HG02798 (cell line): ENCODE results near the gene HNRNPA1.
"Not testable (repeated sequence)": the region's sequence is repeated elsewhere in the genome, so short reads cannot be mapped to it uniquely, and the experiment has no call there.

Experiments used
- ATAC-seq: cut with Tn5 transposase; IDR thresholded peaks from one replicate; pipeline ENCODE4 v1.9.1; 2021; ENCODE audit warnings: mild to moderate bottlenecking; ENCODE audit not compliant: unreplicated experiment, poor library complexity

The HNRNPA1 gene

GRCh38 chr12:54272214-54272613 lies 8.3 kb upstream of the HNRNPA1 start:
- no peak for ATAC-seq

DNA sequence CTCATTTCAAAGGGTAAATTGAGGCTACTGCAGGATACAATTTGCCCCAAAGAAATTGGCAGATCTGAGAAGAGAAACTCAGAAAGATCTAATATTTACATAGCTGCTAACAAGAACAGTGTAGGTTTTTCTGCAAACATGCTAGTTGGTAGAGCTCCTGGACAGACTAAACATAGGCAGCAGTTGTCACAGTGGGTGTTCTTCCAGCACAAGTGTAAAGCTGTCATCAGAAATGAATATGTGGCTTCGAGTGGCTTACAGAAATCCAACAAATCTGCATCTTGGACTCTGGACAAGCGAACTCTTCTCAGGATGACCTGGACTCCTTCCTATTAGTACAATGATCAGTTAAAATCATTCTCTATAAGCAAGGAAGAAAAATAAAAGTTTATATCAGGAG lies 6.5 kb upstream of the HNRNPA1 start:
- ATAC-seq: no peak

DNA sequence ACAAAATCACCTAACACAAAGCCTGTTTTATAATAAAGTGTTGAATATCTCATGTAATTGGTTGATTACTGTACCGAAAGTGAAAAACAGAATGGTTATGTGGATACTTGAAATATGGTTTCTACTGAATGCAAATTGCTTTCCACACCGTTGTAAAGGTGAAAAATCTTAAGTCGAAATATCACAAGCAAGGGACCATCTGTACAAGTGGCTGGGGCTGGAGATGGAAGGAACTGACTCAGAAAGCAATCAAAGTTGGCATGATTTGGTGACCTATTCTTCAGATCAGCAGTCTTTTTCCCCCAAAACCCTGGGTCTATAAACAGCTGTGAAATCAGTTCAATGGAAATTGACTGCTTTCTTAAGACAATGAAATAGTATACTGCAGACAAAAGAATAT lies 4.2 kb upstream of the HNRNPA1 start:
- ATAC-seq: no peak

- no peak for ATAC-seq
These were observed 2.7 kb upstream of the HNRNPA1 start for GRCh38 chr12:54277823-54278276.

- no peak for ATAC-seq
These were observed 1.3 kb upstream of the HNRNPA1 start for GRCh38 chr12:54279227-54279631.

- ATAC-seq: peak; percentile 74
These were observed 676 bp upstream of the HNRNPA1 start, which contains the start of gene CBX5 for GRCh38 chr12:54279632-54280467. TSS of gene CBX5 (minus strand) at chr12:54280122. CDS start at chr12:54257650, 22,472 bp downstream.

- not testable (repeated sequence) for ATAC-seq
These were observed 724 bp downstream of the HNRNPA1 start for GRCh38 chr12:54281261-54281638.

DNA sequence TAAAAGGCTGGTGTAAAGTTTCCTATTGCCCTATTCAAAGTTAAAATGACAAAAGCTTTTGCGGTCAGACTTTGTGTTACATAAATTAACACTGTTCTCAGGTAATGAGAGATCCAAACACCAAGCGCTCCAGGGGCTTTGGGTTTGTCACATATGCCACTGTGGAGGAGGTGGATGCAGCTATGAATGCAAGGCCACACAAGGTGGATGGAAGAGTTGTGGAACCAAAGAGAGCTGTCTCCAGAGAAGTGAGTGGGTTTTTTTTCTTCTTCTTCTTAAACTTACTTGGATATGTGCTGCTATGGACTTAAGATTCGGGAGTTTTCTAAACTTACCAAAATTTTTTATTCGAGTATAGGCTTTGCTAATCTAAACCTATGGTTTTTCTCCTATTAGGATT lies 1.2 kb downstream of the HNRNPA1 start:
- ATAC-seq: not testable (repeated sequence)

GRCh38 chr12:54282949-54283593 lies 2.5 kb downstream of the HNRNPA1 start:
- no peak for ATAC-seq

DNA sequence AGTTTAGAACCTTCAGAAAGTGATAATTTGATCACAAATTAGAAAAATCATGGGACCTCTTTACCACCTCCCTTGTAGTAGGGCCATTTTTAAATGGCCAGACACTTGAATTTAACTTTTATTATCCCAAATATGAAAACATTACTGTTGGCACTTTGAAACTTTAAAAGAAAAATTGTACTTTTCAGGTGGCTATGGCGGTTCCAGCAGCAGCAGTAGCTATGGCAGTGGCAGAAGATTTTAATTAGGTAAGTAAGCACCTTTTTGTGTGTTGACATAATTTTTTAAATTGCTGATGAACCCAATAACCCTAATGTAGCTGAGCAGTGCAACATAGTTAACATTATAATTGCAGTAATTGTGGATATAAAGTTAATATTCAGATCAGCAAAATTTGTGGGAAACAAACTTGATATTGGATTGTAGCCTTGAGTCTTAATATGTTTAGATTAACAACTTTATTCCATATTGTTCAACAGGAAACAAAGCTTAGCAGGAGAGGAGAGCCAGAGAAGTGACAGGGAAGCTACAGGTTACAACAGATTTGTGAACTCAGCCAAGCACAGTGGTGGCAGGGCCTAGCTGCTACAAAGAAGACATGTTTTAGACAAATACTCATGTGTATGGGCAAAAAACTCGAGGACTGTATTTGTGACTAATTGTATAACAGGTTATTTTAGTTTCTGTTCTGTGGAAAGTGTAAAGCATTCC lies 3.7 kb downstream of the HNRNPA1 start:
- not testable (repeated sequence) for ATAC-seq

GRCh38 chr12:54285150-54286041 lies 4.9 kb downstream of the HNRNPA1 start:
- ATAC-seq: no peak

GRCh38 chr12:54286042-54287030 lies 5.8 kb downstream of the HNRNPA1 start:
- no peak for ATAC-seq

DNA sequence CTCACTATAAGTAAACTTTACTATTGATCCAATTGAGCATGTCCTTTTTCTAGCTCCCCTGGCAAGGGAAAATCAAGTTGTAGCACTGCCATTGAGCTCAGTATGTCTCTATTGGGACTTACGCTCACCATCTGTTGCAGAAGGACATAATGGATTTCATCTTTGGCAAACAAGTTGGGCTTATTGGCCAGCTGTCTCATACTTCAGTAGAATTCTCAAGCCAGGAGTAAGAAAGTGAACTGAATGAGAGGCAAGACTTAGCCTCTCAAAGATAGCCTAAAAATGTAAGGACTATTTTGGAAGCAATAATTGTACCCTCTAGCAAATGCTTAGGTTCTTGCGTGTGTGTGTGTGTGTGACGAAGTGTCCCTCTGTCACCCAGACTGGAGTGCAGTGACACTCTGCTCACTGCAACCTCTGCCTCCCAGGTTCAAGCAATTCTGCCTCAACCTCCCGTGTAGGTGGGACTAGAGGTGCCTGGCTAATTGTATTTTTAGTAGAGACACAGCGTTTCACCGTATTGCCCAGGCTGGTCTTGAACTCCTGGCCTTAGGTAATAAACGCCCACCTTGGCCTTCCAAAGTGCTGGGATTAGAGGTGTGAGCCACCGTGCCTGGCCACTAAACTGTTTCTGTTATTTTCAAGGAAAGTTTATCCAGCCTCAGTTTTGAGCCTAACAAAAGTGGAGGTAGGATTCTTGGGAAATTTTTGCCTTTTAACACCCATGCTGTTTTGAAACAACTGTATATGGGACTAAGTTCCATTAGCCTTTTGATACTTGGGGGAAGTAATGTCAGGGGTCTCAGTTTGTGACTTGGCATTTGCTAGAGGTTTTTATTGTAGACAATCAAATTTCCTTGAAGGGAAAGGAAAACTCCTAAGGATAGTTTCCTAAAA lies 7.0 kb downstream of the HNRNPA1 start:
- no peak for ATAC-seq

DNA sequence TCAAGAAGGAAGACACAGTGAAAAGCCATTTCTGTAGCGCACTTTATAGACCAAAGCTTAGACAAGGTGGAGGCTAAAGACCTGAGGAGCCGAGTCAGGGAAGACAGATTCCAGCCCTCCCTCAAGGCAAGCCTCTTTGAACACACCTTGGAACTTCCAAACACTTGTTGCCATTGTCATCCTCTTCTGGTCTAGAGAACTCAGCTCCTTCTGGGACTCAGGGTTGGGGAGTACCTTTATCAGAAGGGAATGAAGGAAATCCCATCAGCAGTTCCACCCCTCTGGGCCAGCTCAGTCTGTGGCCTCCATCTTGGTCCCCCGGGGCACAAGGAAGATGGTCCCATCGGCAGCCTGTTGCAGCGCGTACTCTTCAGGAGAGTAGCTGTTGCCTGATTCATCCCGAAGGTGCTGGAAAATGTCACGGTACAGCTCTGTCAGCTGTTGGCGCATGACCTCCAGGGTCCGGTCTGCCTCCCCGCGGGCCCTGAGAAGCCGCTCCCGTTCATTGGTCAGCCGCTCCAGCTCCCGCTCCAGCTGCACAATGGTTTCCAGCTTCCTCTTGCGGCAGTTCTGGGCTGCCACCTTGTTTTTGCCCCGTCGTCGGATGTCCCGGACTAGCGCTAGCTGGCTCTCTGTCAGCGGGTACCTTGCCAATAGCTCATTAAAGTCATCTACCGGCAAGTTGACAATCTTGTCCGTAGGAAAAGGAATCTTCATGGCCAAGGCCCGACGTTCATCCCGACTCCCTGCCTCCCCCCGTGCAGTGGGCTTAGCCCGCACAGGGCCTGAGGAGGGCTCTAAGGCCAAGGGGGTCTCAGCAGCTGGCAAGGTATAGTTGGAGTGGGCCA lies 11.8 kb downstream of the HNRNPA1 start:
- ATAC-seq: no peak

DNA sequence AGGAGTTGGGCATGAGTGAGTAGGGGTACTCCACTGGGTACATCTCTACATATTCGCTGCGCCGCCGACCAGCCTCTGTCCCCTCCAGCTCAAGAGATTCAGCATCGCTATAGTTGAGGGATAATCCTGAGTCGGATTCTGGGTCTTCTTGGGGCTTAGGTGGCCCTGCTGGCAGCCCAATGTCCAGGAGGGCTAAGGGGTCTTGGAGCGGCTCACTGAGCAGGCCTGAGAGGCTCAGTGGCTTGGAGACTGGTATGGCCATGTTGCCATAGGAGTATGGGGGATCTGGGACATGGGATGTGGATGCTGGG lies 12.4 kb downstream of the HNRNPA1 start:
- ATAC-seq: no peak

GRCh38 chr12:54294152-54294952 lies 13.8 kb downstream of the HNRNPA1 start:
- ATAC-seq: peak; percentile 57
